Astrocyte of the hippocampus (primary cell): ENCODE measurements around the gene IQSEC1.
"Not testable (repeated sequence)": the region's sequence is repeated elsewhere in the genome, so short reads cannot be mapped to it uniquely, and the experiment has no call there.

ENCODE experiments used
- DNase-seq: peaks from one replicate; pipeline ENCODE4 v3.0.0; 2011; ENCODE audit warnings: low read depth, low spot score

IQSEC1 gene

DNA sequence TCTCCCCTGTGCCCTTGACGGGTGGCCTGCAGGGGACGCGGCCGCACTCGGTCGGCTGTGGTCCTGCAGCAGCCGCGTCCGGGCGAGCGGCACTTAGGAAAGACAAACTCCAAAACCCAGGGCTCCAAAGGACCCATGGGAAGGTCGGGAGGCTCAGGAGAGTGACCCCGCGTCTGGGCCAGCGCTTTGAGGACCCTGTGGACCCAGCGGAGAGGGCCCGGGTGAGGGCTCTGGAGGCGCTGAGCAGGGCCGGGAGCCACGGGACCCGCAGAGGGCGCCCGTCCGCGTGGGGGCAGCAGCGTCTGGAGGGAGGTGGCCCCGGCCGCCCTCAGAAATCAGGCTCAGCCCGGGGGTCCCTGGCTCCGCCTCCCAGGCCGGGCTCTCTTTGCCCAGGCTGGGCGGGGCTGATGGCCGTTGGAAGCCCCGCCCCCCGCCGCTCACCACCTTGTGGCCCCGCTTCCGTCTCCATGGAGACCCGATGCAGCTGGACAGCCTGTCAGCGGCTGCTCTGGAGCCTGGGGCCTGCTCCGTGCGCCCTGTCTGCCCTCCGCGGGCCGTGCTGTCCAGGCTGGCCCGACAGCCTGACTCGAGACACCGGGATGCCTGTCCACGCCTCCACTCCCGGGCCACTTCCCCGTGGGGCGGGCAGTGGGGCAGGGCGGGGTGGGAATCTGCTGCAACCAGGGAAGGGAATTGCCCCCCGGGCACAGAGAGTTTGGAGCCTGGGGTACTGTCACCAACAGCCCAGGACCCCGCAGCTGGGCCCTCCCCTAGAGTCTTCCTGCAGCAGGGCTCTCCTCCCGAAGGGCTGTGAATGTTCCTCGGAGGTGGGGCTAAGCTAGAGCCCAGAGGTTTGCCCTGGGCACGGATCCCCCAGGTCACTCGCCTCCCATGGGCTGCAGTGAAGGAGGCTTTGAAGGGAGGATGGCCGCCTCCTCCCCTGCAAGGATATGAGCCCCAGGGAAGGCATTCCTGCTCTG lies 197.1 kb downstream of the IQSEC1 start:
- peak; percentile 64 for DNase-seq

DNA sequence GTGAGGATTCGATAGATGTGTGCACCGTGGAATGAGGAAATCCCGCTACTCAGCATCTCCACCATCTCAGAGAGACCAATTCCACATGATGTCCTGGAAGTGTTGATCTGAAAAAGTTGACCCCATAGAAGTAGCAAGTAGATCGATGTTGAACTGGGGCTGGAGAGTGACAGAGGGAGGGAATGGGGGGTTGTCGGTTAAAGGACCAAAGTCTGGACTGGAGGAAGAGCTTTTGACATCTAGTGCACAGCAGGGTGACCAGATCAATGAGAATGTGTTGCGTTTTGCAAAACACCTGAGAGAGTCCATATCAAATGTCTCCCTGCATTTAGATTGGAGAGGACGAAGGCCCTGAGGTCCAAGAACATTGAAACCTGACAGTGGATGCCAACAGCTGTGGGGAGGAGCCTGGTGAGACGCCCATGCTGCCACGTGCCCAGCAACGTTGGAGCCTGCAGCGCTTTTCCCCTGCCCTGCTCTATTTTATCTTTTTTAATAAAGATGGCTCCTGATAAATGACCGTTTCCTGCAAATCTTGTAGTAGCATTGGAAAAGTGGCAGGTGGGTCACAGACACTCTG lies 201.7 kb downstream of the IQSEC1 start:
- no peak for DNase-seq

DNA sequence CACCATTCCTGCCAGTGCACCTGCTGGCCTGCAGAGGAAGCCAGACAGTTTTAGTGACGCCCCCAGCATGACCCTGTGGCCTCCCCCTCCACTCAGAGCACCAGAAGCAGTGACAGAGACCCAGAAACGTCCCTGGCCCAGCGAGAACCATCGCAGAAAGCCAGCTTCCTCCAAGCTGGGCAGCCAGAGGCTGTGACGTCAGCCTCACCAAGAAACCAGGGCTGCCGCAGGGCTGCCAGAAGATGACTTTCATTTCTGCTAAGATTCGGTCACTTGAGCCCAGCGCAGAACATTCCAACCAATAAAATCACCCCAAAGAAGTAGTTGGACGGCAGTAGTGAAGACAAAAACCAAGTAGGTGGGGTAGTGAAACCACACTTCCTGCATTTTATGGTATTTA lies 202.3 kb downstream of the IQSEC1 start:
- no peak for DNase-seq

DNA sequence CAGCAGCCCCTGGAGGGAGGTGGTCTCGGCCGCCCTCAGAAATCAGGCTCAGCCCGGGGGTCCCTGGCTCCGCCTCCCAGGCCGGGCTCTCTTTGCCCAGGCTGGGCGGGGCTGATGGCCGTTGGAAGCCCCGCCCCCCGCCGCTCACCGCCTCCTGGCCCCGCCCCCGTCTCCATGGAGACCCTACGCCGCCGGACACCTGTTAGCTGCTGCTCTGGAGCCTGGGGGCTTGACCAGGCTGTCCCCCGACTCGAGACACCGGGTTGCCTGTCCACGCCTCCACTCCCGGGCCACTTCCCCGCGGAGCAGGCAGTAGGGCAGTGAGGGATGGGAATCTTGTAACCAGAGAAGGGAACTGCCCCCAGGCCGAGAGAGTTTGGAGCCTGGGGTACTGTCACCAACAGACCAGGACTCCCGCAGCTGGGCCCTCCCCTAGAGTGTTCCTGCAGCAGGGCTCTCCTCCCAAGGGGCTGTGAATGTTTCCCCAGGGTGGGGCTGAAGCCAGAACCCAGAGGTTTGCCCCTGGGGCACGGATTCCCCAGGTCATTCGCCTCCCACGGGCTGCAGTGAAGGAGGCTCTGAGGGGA lies 204.1 kb downstream of the IQSEC1 start:
- DNase-seq: peak; percentile 38

DNA sequence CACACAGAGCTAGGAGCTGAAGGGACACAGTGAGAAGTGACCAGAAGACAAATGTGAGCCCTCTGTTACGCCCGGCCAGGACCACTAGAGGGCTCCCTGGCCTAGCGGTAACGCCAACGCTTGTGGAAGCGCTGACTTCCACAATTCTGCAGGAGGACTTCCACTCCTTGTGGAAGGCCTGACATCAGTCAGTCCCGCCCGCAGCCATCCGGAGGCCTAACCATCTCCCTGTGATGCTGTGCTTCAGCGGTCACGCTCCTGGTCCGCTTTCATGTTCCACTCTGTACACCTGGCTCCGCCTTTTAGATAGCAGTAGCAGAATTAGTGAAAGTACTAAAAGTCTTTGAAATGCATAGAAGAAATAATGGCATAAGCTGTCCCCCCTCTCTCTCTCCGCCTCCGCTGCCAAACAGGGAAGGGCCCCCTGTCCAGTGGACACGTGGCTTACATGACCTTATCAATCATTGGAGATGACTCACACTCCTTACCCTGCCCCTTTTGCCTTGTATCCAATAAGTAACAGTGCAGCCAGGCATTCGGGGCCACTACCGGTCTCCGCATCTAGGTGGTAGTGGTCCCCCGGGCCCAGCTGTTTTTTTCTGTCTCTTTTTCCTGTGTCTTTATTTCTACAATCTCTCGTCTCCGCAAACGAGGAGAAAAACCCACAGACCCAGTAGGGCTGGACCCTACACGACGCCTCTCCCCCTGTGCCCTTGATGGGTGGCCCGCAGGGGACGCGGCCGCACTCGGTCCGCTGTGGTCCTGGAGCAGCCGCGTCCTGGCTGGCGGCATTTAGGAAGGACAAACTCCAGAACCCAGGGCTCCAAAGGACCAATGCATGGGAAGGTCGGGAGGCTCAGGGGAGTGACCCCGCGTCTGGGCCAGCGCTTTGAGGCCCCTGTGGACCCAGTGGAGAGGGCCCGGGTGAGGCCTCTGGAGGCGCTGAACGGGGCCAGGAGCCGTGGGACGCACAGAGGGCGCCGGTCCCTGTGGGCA lies 204.9 kb downstream of the IQSEC1 start:
- DNase-seq: peak; percentile 93

DNA sequence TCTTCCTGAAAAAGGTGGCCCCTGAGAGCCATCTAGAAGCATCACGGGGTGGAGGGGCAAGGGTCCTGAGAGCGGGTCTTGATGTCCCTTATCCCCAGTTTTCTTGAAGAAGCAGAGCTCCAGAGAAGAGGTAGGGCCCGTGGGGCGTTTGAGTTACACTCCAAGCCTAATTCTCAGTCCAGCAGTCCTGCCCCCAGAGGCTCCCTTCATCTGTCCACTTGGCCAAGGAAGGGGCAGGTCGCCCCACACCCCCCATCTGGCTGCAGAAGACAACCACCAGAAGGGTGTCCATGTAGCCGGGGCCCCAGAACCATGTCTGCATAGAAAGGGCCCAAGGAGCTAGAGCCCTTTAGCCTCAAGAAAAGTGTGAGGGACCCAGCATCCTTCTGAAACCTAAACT lies 206.4 kb downstream of the IQSEC1 start:
- no peak for DNase-seq

DNA sequence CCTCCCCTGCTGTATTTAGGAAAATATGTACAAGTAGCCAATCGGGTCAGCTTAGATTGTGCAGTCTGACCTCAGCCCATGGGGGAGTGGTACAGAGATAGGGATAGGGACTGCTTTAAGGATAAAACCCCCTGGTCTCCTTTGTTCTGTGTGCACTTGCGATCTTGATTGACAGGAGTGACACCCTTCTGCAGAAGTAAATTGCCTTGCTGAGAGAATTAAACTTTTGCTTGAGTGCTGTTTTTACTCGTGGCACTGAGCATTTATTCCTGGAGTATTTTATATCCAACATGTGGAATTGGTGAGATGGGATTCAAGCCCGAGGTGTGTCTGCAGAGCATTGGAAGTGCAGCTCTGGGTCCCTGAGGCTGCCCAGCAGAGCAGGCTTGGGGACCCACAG lies 208.0 kb downstream of the IQSEC1 start:
- DNase-seq: no peak

DNA sequence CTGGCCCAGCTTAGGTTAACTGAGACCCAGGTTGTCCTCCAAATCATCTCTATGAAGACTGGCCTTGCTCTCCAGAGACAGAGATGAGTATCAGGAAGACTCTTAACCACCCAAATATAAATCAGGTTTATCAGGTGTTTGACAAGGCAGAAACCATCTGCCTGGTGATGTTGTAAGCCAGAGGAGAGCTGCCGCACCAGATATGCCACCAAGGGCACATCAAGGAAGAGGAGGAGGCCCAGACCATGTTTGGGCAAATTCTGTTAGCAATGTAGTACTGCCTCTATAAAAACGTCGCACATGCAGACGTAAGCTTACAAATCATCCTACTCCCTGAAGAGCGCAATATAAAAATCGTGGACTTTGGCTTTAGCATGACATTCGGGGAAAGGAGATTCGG lies 210.8 kb downstream of the IQSEC1 start:
- no peak for DNase-seq

DNA sequence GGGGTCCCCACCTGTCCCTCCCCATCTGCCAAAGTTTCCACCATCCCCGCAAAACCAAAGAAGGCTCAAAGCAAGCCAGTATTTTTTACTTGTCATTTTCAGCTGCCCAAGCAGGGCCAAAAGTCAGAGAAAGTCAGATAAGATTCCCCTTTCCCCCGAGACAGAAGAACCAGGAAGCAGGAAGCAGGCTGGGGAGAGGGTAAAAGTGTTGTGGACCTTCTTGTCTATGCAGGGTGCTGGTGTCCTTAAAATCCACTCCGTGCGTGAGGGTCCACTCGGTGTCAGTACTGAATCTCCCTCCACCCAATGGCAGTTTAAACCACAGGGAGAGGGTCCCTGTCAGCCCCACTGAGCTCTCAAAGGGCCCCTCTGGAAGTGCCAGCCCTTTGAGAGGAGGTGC lies 211.6 kb downstream of the IQSEC1 start:
- no peak for DNase-seq

DNA sequence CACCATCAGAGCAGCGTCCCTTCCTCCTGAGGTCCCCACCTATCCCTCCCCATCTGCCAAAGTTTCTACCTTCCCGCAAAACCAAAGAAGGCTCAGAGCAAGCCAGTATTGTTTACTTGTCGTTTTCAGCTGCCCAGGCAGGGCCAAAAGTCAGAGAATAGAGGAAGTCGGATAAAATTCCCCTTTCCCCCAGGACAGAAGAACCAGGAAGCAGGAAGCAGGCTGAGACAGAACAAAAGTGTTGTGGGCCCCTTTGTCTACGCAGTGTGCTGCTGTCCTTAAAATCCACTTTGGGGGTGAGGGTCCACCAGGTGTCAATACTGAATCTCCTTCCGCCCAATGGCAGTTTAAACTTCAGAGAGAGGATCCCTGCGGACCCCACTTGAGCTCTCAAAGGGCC lies 213.4 kb downstream of the IQSEC1 start:
- no peak for DNase-seq

DNA sequence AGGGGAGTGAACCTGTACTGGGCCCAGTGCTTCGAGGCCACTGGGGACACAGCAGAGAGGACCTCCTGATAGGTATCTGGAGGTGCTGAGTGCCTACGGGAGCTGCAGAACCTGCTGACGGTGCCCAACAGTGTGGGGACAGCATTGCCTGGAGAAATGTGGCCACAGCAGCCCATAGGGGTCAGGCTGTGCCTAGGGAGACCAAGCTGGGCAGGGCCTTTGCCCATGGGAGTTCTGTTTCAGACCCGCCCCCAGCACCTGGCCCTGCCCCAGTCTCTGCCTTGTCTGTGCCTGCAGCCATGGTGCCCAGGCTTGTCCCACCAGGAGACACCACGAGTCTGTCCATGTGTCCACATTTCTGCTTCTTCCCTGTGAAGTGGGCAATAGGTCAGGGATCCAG lies 216.6 kb downstream of the IQSEC1 start:
- no peak for DNase-seq

DNA sequence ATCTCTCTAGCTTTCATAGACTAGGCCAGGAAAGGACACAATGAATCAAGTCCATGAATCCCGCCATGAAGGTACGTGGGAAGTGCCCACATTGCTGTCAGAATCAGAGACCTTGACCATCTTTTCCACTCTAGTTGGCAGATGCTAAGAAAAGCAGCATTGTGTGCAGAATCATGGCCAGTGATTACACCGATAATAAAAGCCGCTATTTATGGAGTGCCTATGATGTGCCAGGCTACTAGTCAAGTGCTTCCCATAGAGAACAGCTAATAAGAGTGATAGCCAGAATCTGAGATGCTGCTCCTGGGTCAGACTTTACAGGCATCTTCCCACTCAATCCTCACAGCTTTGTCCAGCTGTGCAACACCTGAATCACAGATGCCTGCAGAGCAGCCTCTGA lies 218.7 kb downstream of the IQSEC1 start:
- no peak for DNase-seq

DNA sequence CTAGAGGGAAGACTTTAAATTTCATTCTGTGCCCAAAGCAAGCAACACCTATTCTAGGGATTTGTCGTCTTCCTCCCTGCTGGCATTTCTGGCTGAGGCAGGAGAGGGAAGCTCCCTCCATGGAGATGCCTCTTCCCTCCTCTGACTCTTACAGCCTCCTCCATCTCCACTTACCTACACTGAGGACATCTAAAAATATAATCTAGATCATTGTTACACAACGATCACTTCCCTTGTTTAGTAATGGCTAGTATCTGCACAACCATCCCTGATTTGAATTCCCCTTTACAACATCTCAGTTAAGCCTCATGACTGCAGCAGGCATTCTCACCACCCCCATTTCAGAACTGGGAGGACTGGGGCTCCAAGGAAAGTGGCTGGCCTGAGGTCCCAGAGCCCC lies 219.4 kb downstream of the IQSEC1 start:
- DNase-seq: not testable (repeated sequence)

DNA sequence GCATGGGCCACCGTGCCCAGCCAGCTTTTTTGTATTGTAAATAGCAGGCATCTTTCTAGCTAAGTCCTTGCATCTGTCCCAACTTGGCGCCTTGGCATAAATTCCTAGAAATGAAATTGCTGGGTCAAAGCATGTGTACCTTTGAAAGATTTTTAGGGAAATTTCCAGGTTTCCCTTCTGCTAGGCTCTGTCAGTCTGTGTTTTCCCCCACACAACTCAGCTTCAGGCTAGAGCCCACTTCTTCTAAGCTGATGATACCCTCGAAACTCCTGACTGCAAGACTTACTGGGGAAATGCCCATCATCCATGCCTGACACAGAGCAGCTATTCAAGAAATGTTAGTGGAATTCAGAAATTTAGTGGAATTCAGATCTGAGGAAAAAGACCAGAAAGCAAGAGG lies 221.0 kb downstream of the IQSEC1 start:
- DNase-seq: no peak
